ENCODE results near the gene RPF1. TPM values are rescaled to one million over a fixed set of nuclear protein-coding genes. Genes with fewer than 3 reads are reported as not detected.

RPF1 gene
- total RNA-seq, 1 experiment from 2014 or later: 23.4 TPM

DNA sequence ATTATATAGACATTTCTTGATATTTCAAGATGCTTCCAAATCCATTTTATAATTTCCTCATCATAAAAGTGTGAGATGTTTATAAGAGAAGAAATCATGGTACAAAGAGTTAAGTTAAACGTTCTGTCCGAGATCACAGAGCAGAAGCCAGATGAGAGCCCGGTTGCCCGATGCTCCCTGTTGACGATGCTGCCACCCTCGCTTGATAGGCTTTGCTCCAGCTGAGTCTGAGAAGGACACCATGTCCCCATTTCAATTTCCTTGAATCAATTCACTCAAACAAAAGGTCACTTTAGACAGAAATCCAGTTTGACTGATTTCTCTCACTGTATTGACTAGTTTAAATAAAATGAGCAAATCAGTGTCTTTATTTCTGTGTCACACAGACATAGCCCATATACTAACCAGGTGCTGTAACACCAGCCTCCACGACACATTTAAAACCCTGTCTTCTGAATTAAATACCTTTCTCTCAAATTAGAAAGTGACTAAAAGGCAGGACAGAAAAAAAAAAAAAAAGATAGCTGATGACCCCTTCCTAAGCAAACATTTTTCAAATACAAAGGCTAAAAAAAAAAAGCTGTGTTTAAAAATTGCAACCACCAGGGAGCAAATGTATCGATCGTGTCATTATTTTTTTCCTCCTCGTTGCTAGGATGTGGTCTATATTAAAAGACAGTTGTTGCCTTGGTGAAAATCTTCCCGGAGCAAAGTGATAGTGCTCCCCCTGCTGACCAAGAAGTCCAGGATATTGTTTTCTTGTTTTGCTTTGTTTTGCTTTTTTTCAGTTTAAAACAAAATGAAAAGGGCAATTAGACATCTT lies 45.6 kb upstream of the RPF1 start:
- peak; percentile 43 to 79 for DNase-seq
- Histone ChIP-seq H3K4me3 (peak overlapping the region; percentile 14; the same call in 1 of the 2 replicates), H2AFZ (no peak overlapping the region), H3K27ac (no peak overlapping the region), H3F3A (ENCODE audit: insufficient read depth, low read depth) (no peaks in the 10 kb centered on the region), H3K9me3 (ENCODE audit: insufficient read depth, low read depth) (peaks cover 13% of the 10 kb centered on the region; the same call in 1 of the 2 replicates), H3K9me2 (ENCODE audit: insufficient read depth) (no peaks in the 10 kb centered on the region), H3K4me1 (replicated peaks; ENCODE audit: insufficient read depth) (peaks cover 17% of the 10 kb centered on the region), H3K36me3 (ENCODE audit: low read depth) (no peaks in the 10 kb centered on the region), H4K20me1 (ENCODE audit: insufficient read depth) (no peaks in the 10 kb centered on the region), H3K27me3 (ENCODE audit: insufficient read depth, low read depth) (no peaks in the 10 kb centered on the region), H3K79me2 (ENCODE audit: low read depth) (no peaks in the 10 kb centered on the region), H3K4me2 (peak overlapping the region; percentile 57)
- ChIA-PET CTCF (interaction anchor here (0.5 to 1.3 kb wide), 3 partner anchors 289 to 1022 kb away, joined by 3 to 4 read pairs (median 4); partner anchors contain the start of gene PRKACB), POLR2A (ENCODE audit: unreplicated experiment) (no interaction called here)
- BruUV-seq (replicated peaks): no TSS peak
- TF ChIP-seq, protein P1, sequence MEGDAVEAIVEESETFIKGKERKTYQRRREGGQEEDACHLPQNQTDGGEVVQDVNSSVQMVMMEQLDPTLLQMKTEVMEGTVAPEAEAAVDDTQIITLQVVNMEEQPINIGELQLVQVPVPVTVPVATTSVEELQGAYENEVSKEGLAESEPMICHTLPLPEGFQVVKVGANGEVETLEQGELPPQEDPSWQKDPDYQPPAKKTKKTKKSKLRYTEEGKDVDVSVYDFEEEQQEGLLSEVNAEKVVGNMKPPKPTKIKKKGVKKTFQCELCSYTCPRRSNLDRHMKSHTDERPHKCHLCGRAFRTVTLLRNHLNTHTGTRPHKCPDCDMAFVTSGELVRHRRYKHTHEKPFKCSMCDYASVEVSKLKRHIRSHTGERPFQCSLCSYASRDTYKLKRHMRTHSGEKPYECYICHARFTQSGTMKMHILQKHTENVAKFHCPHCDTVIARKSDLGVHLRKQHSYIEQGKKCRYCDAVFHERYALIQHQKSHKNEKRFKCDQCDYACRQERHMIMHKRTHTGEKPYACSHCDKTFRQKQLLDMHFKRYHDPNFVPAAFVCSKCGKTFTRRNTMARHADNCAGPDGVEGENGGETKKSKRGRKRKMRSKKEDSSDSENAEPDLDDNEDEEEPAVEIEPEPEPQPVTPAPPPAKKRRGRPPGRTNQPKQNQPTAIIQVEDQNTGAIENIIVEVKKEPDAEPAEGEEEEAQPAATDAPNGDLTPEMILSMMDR (conservative IDR thresholded peaks at IDR 0.05): peak; percentile 93
- TF ChIP-seq EZH2 (IDR thresholded peaks at IDR 0.05; ENCODE audit: low read depth): no peak
- intact Hi-C loops (cut with micrococcal nuclease; ENCODE audit: unreplicated experiment): loop anchor here (1.0 to 2.0 kb wide), 4 partner anchors 135 to 503 kb away; no protein-coding TSS in a partner anchor

DNA sequence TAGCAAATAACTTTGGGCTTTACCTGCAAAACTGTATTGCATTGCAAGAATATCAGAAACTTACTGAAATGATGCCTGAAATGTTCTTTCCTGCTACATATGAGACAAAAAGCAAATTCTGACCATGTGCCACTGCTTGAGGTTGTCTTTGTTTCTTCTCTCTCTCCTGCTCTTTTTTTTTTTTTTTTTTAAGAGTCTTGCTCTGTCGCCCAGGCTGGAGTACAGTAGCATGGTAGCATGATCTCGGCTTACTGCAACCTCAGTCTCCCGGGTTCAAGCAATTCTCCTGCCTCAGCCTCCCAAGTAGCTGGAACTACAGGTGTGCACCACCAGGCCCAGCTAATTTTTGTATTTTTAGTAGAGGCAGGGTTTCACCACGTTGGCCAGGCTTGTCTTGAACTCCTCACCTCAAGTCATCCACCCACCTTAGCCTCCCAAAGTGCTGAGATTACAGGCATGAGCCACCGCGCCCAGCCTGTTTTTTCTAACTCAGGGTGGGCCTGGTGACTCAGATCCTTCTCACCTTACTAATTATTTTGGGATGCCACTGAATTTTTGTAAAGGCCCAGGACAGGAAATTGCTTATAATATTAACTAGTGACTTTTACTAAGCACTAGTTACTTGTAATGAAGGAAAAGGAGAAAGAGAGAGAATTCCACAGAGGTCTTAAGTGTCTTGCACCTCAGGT lies 44.8 kb upstream of the RPF1 start:
- Histone ChIP-seq H3K27ac (no peak overlapping the region), H2AFZ (no peak overlapping the region; the same call in 1 of the 2 replicates), H3F3A (ENCODE audit: insufficient read depth, low read depth) (no peaks in the 10 kb centered on the region), H3K4me3 (no peak overlapping the region), H3K4me1 (replicated peaks; ENCODE audit: insufficient read depth) (peaks cover 16% of the 10 kb centered on the region), H3K4me2 (peak overlapping the region; percentile 57; the same call in 1 of the 2 replicates), H3K36me3 (ENCODE audit: low read depth) (no peaks in the 10 kb centered on the region), H3K27me3 (ENCODE audit: insufficient read depth, low read depth) (no peaks in the 10 kb centered on the region), H3K79me2 (ENCODE audit: low read depth) (no peaks in the 10 kb centered on the region), H3K9me2 (ENCODE audit: insufficient read depth) (no peaks in the 10 kb centered on the region), H3K9me3 (ENCODE audit: insufficient read depth, low read depth) (peaks cover 8% of the 10 kb centered on the region; the same call in 1 of the 2 replicates), H4K20me1 (ENCODE audit: insufficient read depth) (no peaks in the 10 kb centered on the region)
- ChIA-PET POLR2A (ENCODE audit: unreplicated experiment) (no interaction called here), CTCF (interaction anchor here (0.6 to 1.3 kb wide), 3 partner anchors 290 to 292 kb away, joined by 3 to 4 read pairs (median 3); partner anchors contain the start of gene PRKACB)
- TF ChIP-seq EZH2 (IDR thresholded peaks at IDR 0.05; ENCODE audit: low read depth): no peak
- TF ChIP-seq, protein P1 (conservative IDR thresholded peaks at IDR 0.05): peak; percentile 46; the same call in 1 of the 2 replicates
- intact Hi-C loops (cut with micrococcal nuclease; ENCODE audit: unreplicated experiment): loop anchor here (2.0 kb wide), 2 partner anchors 135 to 171 kb away; no protein-coding TSS in a partner anchor
- DNase-seq: no peak
- BruUV-seq (replicated peaks): no TSS peak
